Superior temporal gyrus (tissue), 1 donor: ENCODE data around the gene FGF11.
"Not testable (repeated sequence)": the region's sequence is repeated elsewhere in the genome, so short reads cannot be mapped to it uniquely, and the experiment has no call there.

Experiments
- DNase-seq: peaks from one replicate; pipeline ENCODE4 v3.0.0-alpha.2; 2016; ENCODE audit errors: extremely low spot score

The FGF11 gene

GRCh38 chr17:7478276-7479212 is 39.2 kb downstream of the FGF11 start:
- no peak for DNase-seq

- DNase-seq = no peak
These were observed 40.1 kb downstream of the FGF11 start, which contains the start of gene ZBTB4 for GRCh38 chr17:7479213-7480088. TSS of gene ZBTB4 (minus strand) at chr17:7479631. CDS start at chr17:7466801, 12,830 bp downstream.

- DNase-seq = no peak
These were observed 40.7 kb downstream of the FGF11 start for GRCh38 chr17:7480089-7480384.

- not testable (repeated sequence) for DNase-seq
These were observed 42.0 kb downstream of the FGF11 start, which contains the start of gene SLC35G6 for GRCh38 chr17:7481275-7481674. TSS of gene SLC35G6 (plus strand) at chr17:7481446. CDS start at chr17:7481517, 71 bp downstream.

- DNase-seq = not testable (repeated sequence)
These were observed 42.8 kb downstream of the FGF11 start for GRCh38 chr17:7481842-7482741.

- DNase-seq = not testable (repeated sequence)
These were observed 43.4 kb downstream of the FGF11 start for GRCh38 chr17:7482742-7483088.

- DNase-seq = peak; percentile 92
These were observed 44.1 kb downstream of the FGF11 start for GRCh38 chr17:7483255-7484066.

GRCh38 chr17:7484067-7484918 is 45.0 kb downstream of the FGF11 start, which contains the start of gene POLR2A:
TSS of gene POLR2A (plus strand) at chr17:7484366.
- DNase-seq = peak; percentile 98

GRCh38 chr17:7484919-7485377 is 45.6 kb downstream of the FGF11 start:
- no peak for DNase-seq

GRCh38 chr17:7486181-7486580 is 46.9 kb downstream of the FGF11 start:
- DNase-seq = no peak

GRCh38 chr17:7490144-7490543 is 50.8 kb downstream of the FGF11 start:
- DNase-seq = no peak

- DNase-seq = no peak
These were observed 52.3 kb downstream of the FGF11 start for GRCh38 chr17:7491583-7491982.

- DNase-seq = no peak
These were observed 54.6 kb downstream of the FGF11 start for GRCh38 chr17:7493941-7494340.
